HG02885 (cell line): ENCODE results near the gene GABRR2.
A peak's percentile ranks its signal among the peaks of the same experiment; 100 is the strongest.
"Not testable (repeated sequence)": the region's sequence is repeated elsewhere in the genome, so short reads cannot be mapped to it uniquely, and the experiment has no call there.

ENCODE experiments used
- ATAC-seq: cut with Tn5 transposase; IDR thresholded peaks from one replicate; pipeline ENCODE4 v1.9.1; 2021; ENCODE audit warnings: mild to moderate bottlenecking; ENCODE audit not compliant: unreplicated experiment, poor library complexity

Gene GABRR2

GRCh38 chr6:89264296-89264695 lies 50.8 kb downstream of the GABRR2 start:
- ATAC-seq, result no peak

- ATAC-seq, result no peak
Measured at GRCh38 chr6:89260832-89261231, 54.3 kb downstream of the GABRR2 start.

DNA sequence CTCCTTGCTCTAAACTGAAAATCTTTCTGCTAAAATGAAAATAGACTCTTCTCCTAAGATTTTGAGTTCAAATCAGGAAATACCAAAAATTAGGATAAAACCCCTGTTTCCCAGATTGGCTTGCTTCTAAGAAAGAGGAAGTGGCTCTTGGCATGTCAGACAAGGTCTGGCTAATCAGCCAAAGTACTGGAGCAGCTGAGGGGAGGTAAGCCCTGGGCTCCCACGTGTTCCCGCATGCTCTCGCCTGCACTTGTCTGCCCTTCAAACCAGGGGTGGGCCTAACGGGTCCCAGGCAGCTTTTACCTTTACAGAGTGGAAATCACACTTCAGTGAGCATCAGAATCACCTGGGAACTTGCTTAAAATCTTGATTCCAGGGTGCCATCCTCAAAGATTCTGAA lies 54.8 kb downstream of the GABRR2 start:
- ATAC-seq, result peak; percentile 43

GRCh38 chr6:89258912-89259311 lies 56.2 kb downstream of the GABRR2 start:
- ATAC-seq, result peak; percentile 79

DNA sequence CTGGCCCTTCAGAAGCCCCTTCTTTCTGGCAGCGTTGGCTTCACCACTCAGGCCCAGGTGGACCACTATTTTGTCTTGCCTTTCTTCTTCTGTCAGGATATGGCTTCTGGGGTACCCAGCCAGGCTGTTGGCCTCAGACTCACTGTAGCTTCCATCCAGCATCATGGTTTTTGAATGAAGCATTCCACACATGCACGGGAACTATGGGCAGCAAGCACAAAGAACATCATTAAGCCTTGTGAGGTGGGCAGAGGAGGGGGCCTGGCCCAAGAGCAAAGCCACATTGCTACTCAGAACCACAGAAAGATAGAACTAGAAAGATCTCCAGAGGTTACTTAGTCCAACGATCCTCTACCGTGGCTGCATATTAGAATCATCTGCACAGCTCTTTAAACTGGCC lies 57.3 kb downstream of the GABRR2 start:
- ATAC-seq, result no peak

GRCh38 chr6:89257346-89257745 lies 57.8 kb downstream of the GABRR2 start:
- ATAC-seq, result no peak

GRCh38 chr6:89255417-89255816 lies 59.7 kb downstream of the GABRR2 start:
- no peak for ATAC-seq

- no peak for ATAC-seq
Measured at GRCh38 chr6:89254569-89254968, 60.5 kb downstream of the GABRR2 start.

DNA sequence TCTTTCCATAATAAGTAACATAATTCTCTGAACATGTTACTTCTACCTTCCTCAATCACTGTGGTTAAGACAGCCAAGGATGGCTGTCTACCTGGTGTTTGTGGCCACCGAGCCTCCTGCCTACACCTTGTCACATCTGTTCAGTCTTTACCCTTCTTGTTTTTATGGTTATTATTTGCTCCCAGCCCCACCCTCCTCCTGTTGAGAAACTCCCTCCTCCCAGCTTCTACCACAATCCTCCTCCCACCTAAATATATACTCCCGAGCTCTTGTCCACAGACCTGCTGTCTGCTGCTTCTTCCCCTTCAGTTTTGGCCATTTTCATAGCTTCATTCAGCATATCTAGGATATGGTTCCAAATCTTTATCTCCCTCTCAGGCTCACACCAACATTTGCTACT lies 62.2 kb downstream of the GABRR2 start:
- no peak for ATAC-seq

- ATAC-seq, result no peak
Measured at GRCh38 chr6:89251976-89252375, 63.1 kb downstream of the GABRR2 start.

DNA sequence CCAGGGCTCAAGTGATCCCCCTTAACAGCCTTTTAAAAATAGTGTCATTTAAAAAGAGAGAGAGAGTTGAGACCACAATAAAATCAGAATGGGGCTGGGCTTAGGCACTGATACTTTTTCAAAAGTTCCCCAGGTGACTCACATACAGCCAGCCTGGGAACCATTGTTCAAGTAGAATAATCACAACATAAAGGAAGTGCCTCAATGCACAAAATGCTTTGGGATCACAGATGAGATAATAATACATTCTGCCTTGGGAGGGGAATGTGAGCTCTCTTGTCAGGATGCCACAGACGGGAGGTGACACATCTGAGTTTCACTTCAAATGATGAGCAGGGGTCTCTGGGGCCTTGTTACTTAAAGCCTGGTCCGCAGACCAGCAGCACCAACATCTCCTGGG lies 63.9 kb downstream of the GABRR2 start:
- no peak for ATAC-seq

DNA sequence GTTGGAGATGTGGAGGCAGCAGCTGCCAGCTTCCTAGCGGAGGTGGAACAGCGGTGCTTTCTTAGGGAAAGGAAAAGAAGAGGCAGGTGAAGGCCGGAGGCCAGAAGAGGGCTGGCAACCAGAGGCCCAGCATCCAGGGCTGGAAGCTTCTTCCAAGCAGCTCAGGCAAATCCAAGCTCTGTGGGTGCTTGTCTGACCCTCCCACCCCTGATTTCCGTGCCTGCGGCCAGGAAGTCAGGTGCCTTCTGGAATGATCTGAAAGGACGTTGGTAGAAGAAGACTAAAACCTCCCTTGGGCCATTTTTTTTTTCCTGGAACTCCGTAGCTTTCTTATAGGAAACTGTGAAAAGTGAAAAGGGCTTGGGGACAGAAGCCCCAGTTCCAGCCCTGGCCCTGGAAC lies 64.9 kb downstream of the GABRR2 start:
- ATAC-seq, result no peak

DNA sequence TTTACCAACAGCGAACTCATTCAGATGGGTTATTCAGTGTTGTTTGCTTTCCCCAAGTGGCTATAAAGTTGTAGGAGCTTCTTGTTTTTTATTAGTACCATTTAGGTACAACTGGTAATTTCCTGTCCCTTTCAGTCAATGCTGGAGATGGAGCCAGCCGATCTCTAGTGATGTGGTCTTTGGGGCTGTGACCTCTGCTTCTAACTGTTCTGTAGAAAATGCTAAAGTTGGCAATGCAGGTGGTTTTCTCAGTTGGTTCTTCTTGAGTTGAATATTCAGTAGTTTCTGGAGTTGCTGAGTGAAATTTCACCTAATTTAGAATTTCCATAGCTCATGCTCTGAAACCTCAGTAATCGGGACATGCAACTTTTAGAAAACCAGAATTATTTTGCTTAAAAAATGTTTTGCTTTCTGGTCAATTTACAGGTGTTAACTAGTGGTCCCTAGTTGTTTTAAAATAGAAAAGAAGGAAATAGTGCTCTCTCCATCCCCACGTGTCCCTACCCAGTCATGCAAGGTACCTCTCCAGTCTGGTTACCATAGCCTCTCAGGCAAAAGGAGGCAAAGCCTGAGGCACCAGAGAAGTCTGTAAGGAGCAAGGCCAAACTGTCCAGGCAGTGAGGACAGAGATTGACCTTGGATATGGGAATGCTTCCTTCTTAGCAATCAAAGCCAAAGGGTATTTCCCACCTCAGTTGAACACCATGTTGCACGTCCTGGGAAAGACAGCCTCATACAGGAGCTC lies 70.7 kb downstream of the GABRR2 start:
- ATAC-seq, result peak; percentile 67

DNA sequence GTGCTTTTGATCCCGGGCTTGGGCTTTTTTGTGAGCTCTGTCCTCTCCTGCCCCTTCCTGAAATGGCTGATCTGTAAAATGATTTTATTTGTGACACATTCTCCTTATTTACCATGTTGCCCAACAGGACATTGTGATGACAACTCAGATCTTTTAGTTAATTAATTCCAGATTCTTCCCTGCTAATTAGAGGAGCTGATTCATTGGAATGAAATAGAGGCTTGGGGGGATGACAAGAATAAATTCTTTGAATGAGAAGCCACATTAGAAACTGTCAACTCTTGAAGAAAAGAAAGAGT lies 71.8 kb downstream of the GABRR2 start:
- ATAC-seq, result no peak

DNA sequence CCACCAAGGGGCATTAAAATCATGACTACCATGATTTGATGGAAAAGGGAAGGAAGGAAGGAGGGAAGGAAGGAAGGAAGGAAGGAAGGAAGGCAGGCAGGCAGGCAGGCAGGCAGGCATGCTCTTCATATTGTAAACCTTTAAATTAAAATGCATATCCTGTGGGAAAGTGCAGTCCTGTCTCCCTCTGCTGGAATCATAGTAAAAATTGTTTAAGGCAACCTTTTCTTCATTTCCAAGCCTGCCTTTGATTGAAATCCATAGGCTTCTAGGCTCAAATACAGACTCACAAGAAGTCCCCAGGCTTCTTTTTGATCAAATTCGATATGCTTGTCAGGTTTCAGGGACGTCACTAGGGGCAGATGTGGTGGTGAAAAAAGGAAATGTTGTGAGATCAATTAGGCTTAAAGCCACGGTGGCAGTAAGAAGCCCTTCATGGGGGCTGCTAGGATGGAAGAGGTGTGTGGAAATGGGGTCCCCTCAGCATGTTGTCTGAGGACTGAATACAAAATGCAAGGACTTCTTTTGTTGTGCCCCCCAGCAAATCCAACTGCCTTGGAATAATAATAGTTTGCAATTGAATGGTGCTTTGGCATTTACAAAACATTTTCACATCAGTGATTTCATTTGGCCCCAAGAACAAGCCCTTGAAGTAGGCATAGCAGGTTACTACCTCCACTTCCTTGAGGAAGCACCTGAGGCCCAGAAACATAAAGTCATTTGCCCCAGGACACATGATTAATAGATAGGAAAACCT lies 72.3 kb downstream of the GABRR2 start:
- no peak for ATAC-seq

GRCh38 chr6:89239338-89239737 lies 75.8 kb downstream of the GABRR2 start:
- ATAC-seq, result no peak

DNA sequence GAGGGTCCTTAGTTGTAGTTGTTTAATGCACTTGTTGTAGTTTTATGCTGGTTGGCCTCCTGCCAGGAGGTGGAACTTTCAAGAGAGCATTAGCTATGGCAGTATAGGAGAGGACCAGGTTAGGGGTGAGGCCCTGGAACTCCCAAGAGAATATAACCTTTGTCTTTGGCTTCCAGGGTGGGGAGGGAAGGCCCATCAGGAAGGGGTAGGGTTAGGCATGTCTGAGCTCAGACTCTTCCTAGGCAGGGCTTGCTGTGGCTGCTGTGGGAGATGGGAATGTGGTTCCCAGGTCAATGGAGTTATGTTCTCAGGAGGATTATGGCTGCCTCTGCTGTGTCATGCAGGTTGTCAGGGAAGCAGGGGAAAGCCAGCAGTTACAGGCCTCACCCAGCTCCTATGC lies 77.9 kb downstream of the GABRR2 start:
- ATAC-seq, result no peak

GRCh38 chr6:89233605-89234004 lies 81.5 kb downstream of the GABRR2 start:
- ATAC-seq, result not testable (repeated sequence)

- no peak for ATAC-seq
Measured at GRCh38 chr6:89222712-89223039, 92.4 kb downstream of the GABRR2 start.

GRCh38 chr6:89221971-89222711 lies 93.0 kb downstream of the GABRR2 start:
- ATAC-seq, result no peak

GRCh38 chr6:89221129-89221528 lies 94.0 kb downstream of the GABRR2 start:
- no peak for ATAC-seq
